ENCODE measurements around the gene RGS17.
A peak's percentile ranks its signal among the peaks of the same experiment; 100 is the strongest.

The RGS17 gene

DNA sequence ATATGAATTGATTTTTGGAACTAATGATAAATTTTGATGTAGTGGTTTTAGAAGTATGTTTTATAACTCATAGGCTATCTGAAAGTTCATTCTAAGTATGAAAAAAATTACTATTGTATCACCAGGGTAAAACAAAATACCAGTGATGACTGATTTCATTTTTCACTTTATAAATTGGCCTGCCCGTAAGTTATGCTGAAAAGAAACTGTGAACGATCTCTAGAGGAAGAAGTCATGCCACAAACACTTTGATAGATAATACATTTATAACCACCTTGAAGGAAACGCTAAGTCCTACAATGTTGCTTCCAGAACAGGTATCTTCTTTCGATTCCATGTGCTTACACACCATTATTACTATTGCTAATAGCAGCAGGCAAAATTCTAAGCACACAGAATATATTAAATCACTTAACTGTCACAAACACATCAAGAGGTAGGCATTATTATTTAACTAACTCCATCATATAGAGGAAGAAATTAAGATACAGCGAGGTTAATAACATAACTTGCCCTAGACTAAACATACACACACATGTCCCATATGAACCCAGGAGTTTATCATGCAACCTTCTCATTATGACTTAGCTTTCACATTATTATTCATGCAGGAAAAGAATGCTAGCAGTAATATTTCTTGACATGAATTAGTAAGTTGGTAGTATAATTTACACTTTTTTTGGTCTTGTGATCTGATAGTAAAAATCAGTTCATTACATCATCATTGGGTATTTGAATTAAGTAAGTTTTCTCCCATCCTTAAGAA, 44.7 kb downstream of the RGS17 start:
- H3K4me3 ChIP-seq (ENCODE audit: low read length), result no peak overlapping the region
- DNase-seq (ENCODE audit: low read depth), result no peak
- TF ChIP-seq, protein P1, sequence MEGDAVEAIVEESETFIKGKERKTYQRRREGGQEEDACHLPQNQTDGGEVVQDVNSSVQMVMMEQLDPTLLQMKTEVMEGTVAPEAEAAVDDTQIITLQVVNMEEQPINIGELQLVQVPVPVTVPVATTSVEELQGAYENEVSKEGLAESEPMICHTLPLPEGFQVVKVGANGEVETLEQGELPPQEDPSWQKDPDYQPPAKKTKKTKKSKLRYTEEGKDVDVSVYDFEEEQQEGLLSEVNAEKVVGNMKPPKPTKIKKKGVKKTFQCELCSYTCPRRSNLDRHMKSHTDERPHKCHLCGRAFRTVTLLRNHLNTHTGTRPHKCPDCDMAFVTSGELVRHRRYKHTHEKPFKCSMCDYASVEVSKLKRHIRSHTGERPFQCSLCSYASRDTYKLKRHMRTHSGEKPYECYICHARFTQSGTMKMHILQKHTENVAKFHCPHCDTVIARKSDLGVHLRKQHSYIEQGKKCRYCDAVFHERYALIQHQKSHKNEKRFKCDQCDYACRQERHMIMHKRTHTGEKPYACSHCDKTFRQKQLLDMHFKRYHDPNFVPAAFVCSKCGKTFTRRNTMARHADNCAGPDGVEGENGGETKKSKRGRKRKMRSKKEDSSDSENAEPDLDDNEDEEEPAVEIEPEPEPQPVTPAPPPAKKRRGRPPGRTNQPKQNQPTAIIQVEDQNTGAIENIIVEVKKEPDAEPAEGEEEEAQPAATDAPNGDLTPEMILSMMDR (IDR thresholded peaks at IDR 0.05; ENCODE audit: insufficient read depth, low read depth, low read length, missing control alignments), result no peak

DNA sequence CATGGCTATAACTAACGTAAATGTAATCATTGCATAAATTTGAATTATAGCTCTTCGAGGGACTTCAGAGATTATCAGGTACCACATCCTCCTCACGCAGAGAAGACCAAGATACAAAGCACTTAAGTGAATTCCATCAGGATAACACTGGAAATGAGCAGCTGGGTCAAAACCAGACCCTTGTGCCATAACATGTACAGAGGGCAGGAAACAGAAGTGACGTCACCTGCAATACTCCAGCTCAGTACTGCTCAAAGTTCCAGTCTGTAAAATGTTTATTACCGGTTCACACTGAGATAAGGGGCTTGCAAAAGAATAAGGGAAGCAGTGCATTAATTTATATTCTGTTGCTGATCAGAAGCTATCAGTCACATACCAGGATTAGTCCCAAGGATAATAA, 45.8 kb downstream of the RGS17 start:
- TF ChIP-seq, protein P1 (IDR thresholded peaks at IDR 0.05; ENCODE audit: insufficient read depth, low read depth, low read length, missing control alignments), result no peak
- no peak overlapping the region for H3K4me3 ChIP-seq (ENCODE audit: low read length)
- DNase-seq (ENCODE audit: low read depth), result no peak

DNA sequence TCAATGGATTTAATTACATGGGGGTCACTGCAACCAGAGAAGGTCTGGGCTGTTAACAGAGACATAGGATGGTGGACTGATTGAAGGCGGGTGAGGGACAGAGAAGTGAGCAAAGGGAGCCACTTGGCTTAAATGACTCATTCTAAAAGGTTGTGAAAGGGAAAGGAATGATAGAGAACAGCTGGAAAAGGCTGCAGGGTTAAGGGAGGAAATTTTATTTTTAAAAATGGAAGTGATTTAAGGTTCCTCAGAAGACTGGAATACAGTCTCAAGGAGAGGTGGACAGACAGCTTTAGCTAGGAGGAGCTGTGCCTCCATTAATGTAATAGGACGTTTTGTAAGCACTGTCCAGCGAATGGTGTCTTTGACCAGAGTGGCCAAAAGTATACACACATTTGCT, 46.7 kb downstream of the RGS17 start:
- DNase-seq (ENCODE audit: low read depth), result peak; percentile 41
- H3K4me3 ChIP-seq (ENCODE audit: low read length), result no peak overlapping the region
- TF ChIP-seq, protein P1 (IDR thresholded peaks at IDR 0.05; ENCODE audit: insufficient read depth, low read depth, low read length, missing control alignments), result no peak

DNA sequence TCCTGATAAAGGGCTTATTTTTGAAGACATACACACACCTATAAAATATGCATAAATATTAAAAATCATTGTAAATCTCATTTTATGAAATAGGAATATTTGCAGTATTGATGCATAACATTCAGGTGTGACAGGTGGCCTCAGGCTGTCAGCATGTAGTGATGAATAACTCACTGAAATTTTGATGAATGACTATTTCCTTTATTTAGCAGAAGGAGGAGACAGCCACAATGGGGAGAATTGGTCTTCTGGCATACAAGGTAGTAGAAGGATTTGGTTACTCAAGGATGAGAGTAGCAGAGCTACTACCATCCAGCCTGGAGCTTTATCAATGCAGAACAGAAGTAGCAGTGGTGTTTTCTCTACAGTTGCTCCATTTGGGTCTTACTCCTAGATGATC, 47.2 kb downstream of the RGS17 start:
- no peak overlapping the region for H3K4me3 ChIP-seq (ENCODE audit: low read length)
- peak; percentile 61 for DNase-seq (ENCODE audit: low read depth)
- TF ChIP-seq, protein P1 (IDR thresholded peaks at IDR 0.05; ENCODE audit: insufficient read depth, low read depth, low read length, missing control alignments), result no peak

DNA sequence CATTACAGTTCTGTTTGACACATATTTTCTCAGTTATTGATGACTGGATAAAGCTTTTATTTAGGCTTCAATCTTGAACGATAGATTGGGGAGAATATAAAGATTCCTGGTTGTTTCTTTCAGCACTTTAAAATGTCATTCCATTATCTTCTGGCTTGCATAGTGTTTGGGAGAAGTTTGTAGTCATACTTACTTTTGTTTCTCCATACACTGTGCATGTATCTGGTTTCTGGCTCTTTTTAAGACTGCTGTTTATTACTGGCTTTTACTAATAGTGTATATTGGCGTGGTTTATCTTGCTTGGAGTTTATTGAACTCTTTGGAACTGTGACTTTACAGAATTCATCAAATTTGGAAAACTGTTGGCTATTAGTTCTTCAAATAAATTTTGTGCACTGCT, 49.2 kb downstream of the RGS17 start:
- no peak for DNase-seq (ENCODE audit: low read depth)
- TF ChIP-seq, protein P1 (IDR thresholded peaks at IDR 0.05; ENCODE audit: insufficient read depth, low read depth, low read length, missing control alignments), result no peak

DNA sequence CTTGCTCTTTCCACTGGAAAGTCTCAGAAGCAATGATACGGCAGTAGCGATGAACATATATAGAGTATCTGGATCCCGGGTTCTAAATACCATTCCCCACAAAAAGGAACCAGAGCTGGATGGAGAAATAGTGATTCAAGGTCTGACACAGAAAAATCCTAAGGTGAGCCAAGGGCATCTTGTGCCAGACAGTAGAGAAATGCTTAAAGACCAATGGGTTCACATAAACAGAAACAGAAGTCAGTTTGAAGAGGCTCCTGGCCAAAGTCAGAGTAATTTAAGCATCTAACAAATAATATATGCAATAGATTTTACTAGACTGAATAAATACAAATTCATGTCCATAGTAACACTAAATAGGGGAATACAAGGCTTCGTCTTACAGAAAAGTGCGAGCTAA, 54.7 kb downstream of the RGS17 start:
- H3K4me3 ChIP-seq (ENCODE audit: low read length), result no peak overlapping the region
- no peak for DNase-seq (ENCODE audit: low read depth)
- TF ChIP-seq, protein P1 (IDR thresholded peaks at IDR 0.05; ENCODE audit: insufficient read depth, low read depth, low read length, missing control alignments), result no peak

More for the DNA sequence above, 49.2 kb downstream of the RGS17 start:
- no peak overlapping the region for H3K4me3 ChIP-seq (ENCODE audit: low read length)

DNA sequence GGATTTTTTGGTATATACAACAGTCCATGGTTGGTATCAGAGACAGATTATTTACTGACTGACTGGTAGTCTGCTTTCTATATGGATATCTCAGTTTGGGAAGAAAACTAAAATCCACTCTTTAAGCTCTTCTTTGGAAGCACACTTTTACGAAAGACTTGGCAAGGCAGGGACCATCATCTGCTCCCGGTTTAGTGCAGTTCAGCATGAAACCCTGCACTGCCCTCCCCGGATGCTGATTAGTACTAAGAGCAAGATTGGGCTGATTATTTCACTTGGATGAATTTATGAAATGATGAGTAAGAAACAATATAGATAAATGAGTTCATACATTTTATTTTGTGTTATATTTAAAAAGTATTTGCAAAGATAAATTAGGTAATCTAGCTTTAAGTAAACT, 56.3 kb downstream of the RGS17 start:
- no peak for DNase-seq (ENCODE audit: low read depth)
- TF ChIP-seq, protein P1 (IDR thresholded peaks at IDR 0.05; ENCODE audit: insufficient read depth, low read depth, low read length, missing control alignments), result no peak
- no peak overlapping the region for H3K4me3 ChIP-seq (ENCODE audit: low read length)

Measured in epithelial cell of esophagus (primary cell).